ENCODE data around the gene SORCS2.

DNA sequence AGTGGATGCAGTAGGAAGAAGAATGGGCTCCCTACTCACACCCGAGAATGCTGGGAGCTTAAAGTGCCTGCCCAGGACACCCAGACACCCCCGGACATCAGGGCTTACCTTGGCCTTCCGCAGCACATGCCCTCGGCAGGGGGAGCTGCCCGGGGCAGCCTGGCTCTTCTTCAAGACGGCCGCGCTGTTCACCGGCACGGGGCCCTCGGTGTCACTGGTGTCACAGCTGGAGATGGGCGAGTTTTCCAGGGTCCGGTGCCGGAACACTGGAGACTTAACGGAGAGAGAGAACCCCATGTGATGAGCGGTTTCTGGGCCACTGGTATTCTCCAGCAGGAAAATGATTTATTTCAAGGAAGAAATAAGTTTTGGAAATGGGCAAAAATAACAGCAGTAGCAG is 576.4 kb downstream of the SORCS2 start:
- TF ChIP-seq, protein P1, sequence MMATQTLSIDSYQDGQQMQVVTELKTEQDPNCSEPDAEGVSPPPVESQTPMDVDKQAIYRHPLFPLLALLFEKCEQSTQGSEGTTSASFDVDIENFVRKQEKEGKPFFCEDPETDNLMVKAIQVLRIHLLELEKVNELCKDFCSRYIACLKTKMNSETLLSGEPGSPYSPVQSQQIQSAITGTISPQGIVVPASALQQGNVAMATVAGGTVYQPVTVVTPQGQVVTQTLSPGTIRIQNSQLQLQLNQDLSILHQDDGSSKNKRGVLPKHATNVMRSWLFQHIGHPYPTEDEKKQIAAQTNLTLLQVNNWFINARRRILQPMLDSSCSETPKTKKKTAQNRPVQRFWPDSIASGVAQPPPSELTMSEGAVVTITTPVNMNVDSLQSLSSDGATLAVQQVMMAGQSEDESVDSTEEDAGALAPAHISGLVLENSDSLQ (IDR thresholded peaks at IDR 0.05) = no peak
- no peak for TF ChIP-seq ARNT (IDR thresholded peaks at IDR 0.05)
- no peak for TF ChIP-seq FOXA1 (IDR thresholded peaks at IDR 0.05)
- no peak for TF ChIP-seq ZNF384 (IDR thresholded peaks at IDR 0.05)
- no peak for TF ChIP-seq FOXM1 (IDR thresholded peaks at IDR 0.05; ENCODE audit: borderline replicate concordance)
- no peak for TF ChIP-seq BHLHE40 (IDR thresholded peaks at IDR 0.05; ENCODE audit: borderline replicate concordance)
- TF ChIP-seq FOXK2 (IDR thresholded peaks at IDR 0.05) = no peak
- TF ChIP-seq SP1 (IDR thresholded peaks at IDR 0.05) = no peak
- no peak for TF ChIP-seq NFRKB (IDR thresholded peaks at IDR 0.05)
- no peak for TF ChIP-seq ELF4 (IDR thresholded peaks at IDR 0.05)
- TF ChIP-seq LEF1 (IDR thresholded peaks at IDR 0.05; ENCODE audit: borderline replicate concordance) = no peak
- no peak for TF ChIP-seq CTBP1 (IDR thresholded peaks at IDR 0.05; ENCODE audit: borderline replicate concordance)
